Measurements from ENCODE around the gene GABBR2.

Gene GABBR2

GRCh38 chr9:98374385-98375051 lies 334.2 kb downstream of the GABBR2 start:
- no peak for DNase-seq (ENCODE audit: low read depth)
- no peak overlapping the region for H3K4me3 ChIP-seq (ENCODE audit: low read depth, low read length)
- TF ChIP-seq CTCF (IDR thresholded peaks at IDR 0.05; ENCODE audit: low read depth, low read length, missing control alignments), result no peak

GRCh38 chr9:98373609-98374008 lies 335.1 kb downstream of the GABBR2 start:
- no peak for TF ChIP-seq CTCF (IDR thresholded peaks at IDR 0.05; ENCODE audit: low read depth, low read length, missing control alignments)
- DNase-seq (ENCODE audit: low read depth), result no peak

GRCh38 chr9:98372077-98372836 lies 336.5 kb downstream of the GABBR2 start:
- no peak for TF ChIP-seq CTCF (IDR thresholded peaks at IDR 0.05; ENCODE audit: low read depth, low read length, missing control alignments)
- no peak for DNase-seq (ENCODE audit: low read depth)
- H3K4me3 ChIP-seq (ENCODE audit: low read depth, low read length), result no peak overlapping the region

More at GRCh38 chr9:98373609-98374008, 335.1 kb downstream of the GABBR2 start:
- no peak overlapping the region for H3K4me3 ChIP-seq (ENCODE audit: low read depth, low read length)

GRCh38 chr9:98370976-98371315 lies 337.8 kb downstream of the GABBR2 start:
- no peak overlapping the region for H3K4me3 ChIP-seq (ENCODE audit: low read depth, low read length)
- no peak for TF ChIP-seq CTCF (IDR thresholded peaks at IDR 0.05; ENCODE audit: low read depth, low read length, missing control alignments)
- DNase-seq (ENCODE audit: low read depth), result no peak

GRCh38 chr9:98370300-98370975 lies 338.3 kb downstream of the GABBR2 start:
- TF ChIP-seq CTCF (IDR thresholded peaks at IDR 0.05; ENCODE audit: low read depth, low read length, missing control alignments), result no peak
- DNase-seq (ENCODE audit: low read depth), result no peak
- H3K4me3 ChIP-seq (ENCODE audit: low read depth, low read length), result no peak overlapping the region

GRCh38 chr9:98369896-98370295 lies 338.8 kb downstream of the GABBR2 start:
- TF ChIP-seq CTCF (IDR thresholded peaks at IDR 0.05; ENCODE audit: low read depth, low read length, missing control alignments), result no peak
- H3K4me3 ChIP-seq (ENCODE audit: low read depth, low read length), result no peak overlapping the region
- no peak for DNase-seq (ENCODE audit: low read depth)
